OCI-LY1 (cell line): Measurements from ENCODE around the gene DIAPH1.

ENCODE experiments used
- H2AFZ ChIP-seq: fragments of 200-600 bp; sonication (generic), shearing (Covaris generic); 2 replicates; pipeline ENCODE4 v1.6.0; 2014; ENCODE audit warnings: antibody characterized with exemption, mild to moderate bottlenecking, low read length
- H3F3A ChIP-seq: fragments of 200-600 bp; sonication (generic), shearing (Covaris generic); 2 replicates; pipeline ENCODE4 v1.6.0; 2014; ENCODE audit warnings: mild to moderate bottlenecking, antibody characterized with exemption, low read length, moderate library complexity; ENCODE audit not compliant: insufficient read depth
- H3K27ac ChIP-seq: fragments of 200-600 bp; sonication (generic); 2 replicates; pipeline ENCODE4 v1.5.1; 2014; ENCODE audit warnings: low read length, mixed run types, mild to moderate bottlenecking, low read depth; ENCODE audit not compliant: poor library complexity, severe bottlenecking
- H3K27me3 ChIP-seq: fragments of 200-600 bp; sonication (generic); 2 replicates; pipeline ENCODE4 v1.6.0; 2014; ENCODE audit warnings: antibody characterized with exemption, mild to moderate bottlenecking, low read length, moderate library complexity; ENCODE audit not compliant: insufficient read depth
- H3K36me3 ChIP-seq: fragments of 200-600 bp; sonication (generic); 2 replicates; pipeline ENCODE4 v1.6.1; 2014; ENCODE audit warnings: mild to moderate bottlenecking, antibody characterized with exemption, low read length, moderate library complexity, mixed read lengths; ENCODE audit not compliant: insufficient read depth
- H3K4me1 ChIP-seq: fragments of 200-600 bp; sonication (generic); 2 replicates; pipeline ENCODE4 v1.5.1; 2014; ENCODE audit warnings: mild to moderate bottlenecking, low read length, moderate library complexity; ENCODE audit not compliant: insufficient read depth, severe bottlenecking
- H3K4me2 ChIP-seq: fragments of 200-600 bp; sonication (generic), shearing (Covaris generic); 2 replicates; pipeline ENCODE4 v1.6.1; 2014; ENCODE audit warnings: low read length
- H3K4me3 ChIP-seq: fragments of 200-600 bp; sonication (generic); 2 replicates; pipeline ENCODE4 v1.5.1; 2014; ENCODE audit warnings: low read length, low read depth, mild to moderate bottlenecking, mixed read lengths; ENCODE audit not compliant: poor library complexity, severe bottlenecking
- H3K79me2 ChIP-seq: fragments of 200-600 bp; shearing (Covaris generic); 2 replicates; pipeline ENCODE4 v1.6.1; 2016; ENCODE audit warnings: mixed run types, low read length, mixed read lengths; ENCODE audit not compliant: insufficient read depth
- H3K9ac ChIP-seq: fragments of 200-600 bp; sonication (generic), shearing (Covaris generic); 2 replicates; pipeline ENCODE4 v1.6.1; 2014; ENCODE audit warnings: mild to moderate bottlenecking, low read length, mixed read lengths
- H3K9me2 ChIP-seq: fragments of 200-600 bp; sonication (generic), shearing (Covaris generic); 2 replicates; pipeline ENCODE4 v1.6.1; 2014; ENCODE audit warnings: low read depth, mild to moderate bottlenecking, low read length, mixed read lengths
- H3K9me3 ChIP-seq: fragments of 200-600 bp; shearing (Covaris generic); 2 replicates; pipeline ENCODE4 v1.6.1; 2014; ENCODE audit warnings: low read length, mixed read lengths
- H4K20me1 ChIP-seq: fragments of 200-600 bp; sonication (generic), shearing (Covaris generic); 2 replicates; pipeline ENCODE4 v1.6.0; 2016; ENCODE audit warnings: mild to moderate bottlenecking, low read length; ENCODE audit not compliant: insufficient read depth
- CTCF ChIP-seq: fragments of 200-600 bp; sonication (generic), shearing (Covaris generic); IDR thresholded peaks from 2 replicates; pipeline ENCODE4 v1.5.1; 2017; ENCODE audit warnings: mild to moderate bottlenecking, antibody characterized with exemption, low read length, moderate library complexity, mixed read lengths
- EZH2 ChIP-seq: fragments of 200-600 bp; sonication (generic), shearing (Covaris generic); IDR thresholded peaks from 2 replicates; pipeline ENCODE4 v1.8.0; 2017; ENCODE audit warnings: borderline replicate concordance, mixed run types, mild to moderate bottlenecking, antibody characterized with exemption, low read length, moderate library complexity, mixed read lengths

Gene DIAPH1

DNA sequence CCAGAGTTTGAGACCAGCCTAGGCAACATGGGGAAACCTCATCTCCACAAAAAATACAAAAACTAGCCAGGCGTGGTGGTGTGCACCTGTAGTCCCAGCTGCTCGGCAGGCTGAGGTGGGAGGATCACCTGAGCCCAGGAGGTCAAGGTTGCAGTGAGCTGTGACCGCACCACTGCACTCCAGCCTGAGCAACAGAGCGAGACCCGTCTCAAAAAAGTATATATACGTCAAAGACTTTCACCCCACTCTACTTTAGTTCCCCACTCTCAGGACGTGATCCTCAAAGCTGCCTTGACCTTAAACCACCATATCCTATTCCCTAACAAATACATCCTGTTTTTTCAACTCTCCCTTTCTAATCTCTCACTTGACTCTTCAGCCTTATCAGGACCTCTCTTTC is 88.9 kb downstream of the DIAPH1 start:
- H3K27me3 ChIP-seq = no peaks in the 10 kb centered on the region

DNA sequence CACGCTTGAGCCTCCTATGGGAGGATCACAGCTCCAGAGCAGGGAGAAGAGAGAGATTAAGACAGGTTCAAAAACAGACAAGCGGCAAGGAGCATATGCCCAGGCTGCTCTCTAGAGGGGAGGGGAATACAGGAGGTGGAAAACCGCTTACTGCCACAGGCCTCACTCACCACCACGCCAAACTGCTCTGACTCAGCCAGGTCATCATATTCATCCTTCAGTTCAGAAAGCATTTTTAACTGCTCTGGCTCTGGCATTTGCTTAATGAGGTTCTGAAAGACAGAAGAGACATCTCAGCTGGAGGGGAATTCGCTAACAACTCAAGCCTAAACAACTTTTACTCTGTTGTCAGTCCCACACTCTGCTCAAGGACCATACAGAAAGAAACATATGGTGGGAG is 89.8 kb downstream of the DIAPH1 start:
- Histone ChIP-seq H2AFZ (no peak overlapping the region), H3K4me2 (peak overlapping the region; percentile 12; the same call in 1 of the 2 replicates), H4K20me1 (no peaks in the 10 kb centered on the region), H3K9ac (no peak overlapping the region; the same call in 1 of the 2 replicates), H3K27ac (peak overlapping the region; percentile 83), H3K4me3 (peak overlapping the region; percentile 11), H3F3A (no peaks in the 10 kb centered on the region; the same call in 1 of the 2 replicates), H3K36me3 (peaks cover 44% of the 10 kb centered on the region), H3K9me3 (no peaks in the 10 kb centered on the region), H3K27me3 (no peaks in the 10 kb centered on the region), H3K79me2 (no peaks in the 10 kb centered on the region), H3K9me2 (no peaks in the 10 kb centered on the region), H3K4me1 (peaks cover 54% of the 10 kb centered on the region)
- TF ChIP-seq EZH2 (no peak), CTCF (no peak)

More for the DNA sequence above, 88.9 kb downstream of the DIAPH1 start:
- Histone ChIP-seq H3F3A (no peaks in the 10 kb centered on the region; the same call in 1 of the 2 replicates), H2AFZ (no peak overlapping the region), H3K79me2 (no peaks in the 10 kb centered on the region), H3K4me1 (peaks cover 51% of the 10 kb centered on the region), H3K9me2 (no peaks in the 10 kb centered on the region), H3K4me2 (peak overlapping the region; percentile 12; the same call in 1 of the 2 replicates), H3K9me3 (no peaks in the 10 kb centered on the region), H3K9ac (no peak overlapping the region), H3K36me3 (peaks cover 41% of the 10 kb centered on the region), H3K4me3 (no peak overlapping the region), H4K20me1 (no peaks in the 10 kb centered on the region), H3K27ac (peak overlapping the region; percentile 83)
- TF ChIP-seq CTCF (no peak), EZH2 (no peak)

DNA sequence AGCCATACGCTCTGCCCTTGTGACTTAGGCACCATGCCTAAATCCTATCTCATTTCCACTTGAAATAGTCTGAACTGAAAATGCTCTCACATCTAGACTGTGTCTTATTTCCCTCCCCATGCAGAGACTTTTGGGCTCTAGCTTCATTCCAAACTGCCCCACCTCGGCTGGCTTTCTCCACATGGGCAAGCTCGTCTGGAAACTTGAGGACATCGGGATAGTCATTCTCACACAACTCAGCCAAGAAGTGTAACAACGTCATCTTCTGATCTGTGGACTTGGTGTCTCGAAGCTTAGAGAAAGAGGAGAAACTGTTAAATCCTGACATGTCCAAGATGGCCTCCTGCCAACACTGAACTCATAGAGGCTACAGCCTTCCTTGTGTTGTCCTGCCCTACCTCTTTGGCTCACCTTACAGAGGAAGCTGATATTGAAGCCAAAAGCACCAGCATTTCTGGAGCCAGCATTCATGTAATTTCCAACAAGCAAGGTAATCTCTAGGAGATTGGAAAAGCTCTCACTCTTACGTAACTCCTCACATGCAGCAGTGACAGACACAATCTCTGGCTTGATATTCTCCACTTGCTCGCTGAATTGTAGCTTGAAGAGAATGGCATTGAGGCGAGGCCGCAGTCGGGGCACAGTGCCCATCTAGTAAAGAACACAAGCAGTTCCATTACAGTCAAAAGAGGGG is 90.4 kb downstream of the DIAPH1 start:
- Histone ChIP-seq H3K4me3 (no peak overlapping the region), H3F3A (no peaks in the 10 kb centered on the region; the same call in 1 of the 2 replicates), H2AFZ (no peak overlapping the region), H3K9me2 (no peaks in the 10 kb centered on the region), H3K4me2 (peak overlapping the region; percentile 12; the same call in 1 of the 2 replicates), H3K36me3 (peaks cover 44% of the 10 kb centered on the region), H4K20me1 (no peaks in the 10 kb centered on the region), H3K4me1 (peaks cover 54% of the 10 kb centered on the region), H3K79me2 (no peaks in the 10 kb centered on the region), H3K27ac (peak overlapping the region; percentile 83), H3K9me3 (no peaks in the 10 kb centered on the region), H3K27me3 (no peaks in the 10 kb centered on the region), H3K9ac (no peak overlapping the region; the same call in 1 of the 2 replicates)
- TF ChIP-seq CTCF (no peak), EZH2 (no peak)
